Keratinocyte (primary cell): ENCODE measurements around the gene RAB12. TPM values are rescaled to one million over a fixed set of nuclear protein-coding genes. Genes with fewer than 3 reads are reported as not detected.

Source experiments
- DNase-seq: peaks from one replicate; pipeline ENCODE4 v3.0.0-alpha.2; 2011; ENCODE audit warnings: low read depth, missing footprints, low spot score
- FAIRE-seq: peaks from 2 replicates; lab custom pipeline; 2011; peaks lifted over from hg19 to GRCh38; lab: Jason Lieb, UNC
- H2AFZ ChIP-seq: 2 replicates; pipeline ENCODE4 v1.6.0; 2012; ENCODE audit warnings: low read length, control low read depth, inconsistent platforms; ENCODE audit not compliant: control insufficient read depth
- H3K27ac ChIP-seq: 2 replicates; pipeline ENCODE4 v1.5.1; 2011; ENCODE audit warnings: low read length; ENCODE audit not compliant: control insufficient read depth, insufficient read depth
- H3K27me3 ChIP-seq: 3 replicates; pipeline ENCODE4 v1.6.0; 2011; ENCODE audit warnings: low read length; ENCODE audit not compliant: control insufficient read depth, insufficient read depth; ENCODE audit errors: extremely low read depth
- H3K36me3 ChIP-seq, 2 experiments: 2 replicates in 1 of 2; 3 replicates in 1 of 2; pipeline ENCODE4 v1.5.1; 2011; ENCODE audit warnings: low read length in 2 of 2, mild to moderate bottlenecking in 1 of 2; ENCODE audit not compliant: control insufficient read depth in 2 of 2, insufficient read depth in 2 of 2; ENCODE audit errors: extremely low read depth in 1 of 2
- H3K4me1 ChIP-seq: 3 replicates; pipeline ENCODE4 v1.5.1; 2011; ENCODE audit warnings: low read length; ENCODE audit not compliant: control insufficient read depth, insufficient read depth; ENCODE audit errors: extremely low read depth
- H3K4me2 ChIP-seq: 3 replicates; pipeline ENCODE4 v1.6.0; 2011; ENCODE audit warnings: low read depth, low read length; ENCODE audit not compliant: control insufficient read depth, insufficient read depth; ENCODE audit errors: extremely low read depth
- H3K4me3 ChIP-seq, 3 experiments: fragments of 200-600 bp in 1 of 3; sonication (generic) in 1 of 3; 2 replicates in 2 of 3; 3 replicates in 1 of 3; pipeline ENCODE4 v1.5.1; 2011 to 2016; ENCODE audit warnings: low read length in 3 of 3, mild to moderate bottlenecking in 3 of 3, control low read depth in 2 of 3, inconsistent platforms in 1 of 3, low read depth in 1 of 3, mixed read lengths in 1 of 3, mixed run types in 1 of 3, moderate library complexity in 1 of 3; ENCODE audit not compliant: control insufficient read depth in 2 of 3, insufficient read depth in 2 of 3; ENCODE audit errors: extremely low read depth in 1 of 3
- H3K79me2 ChIP-seq: 2 replicates; pipeline ENCODE4 v1.6.0; 2012; ENCODE audit warnings: low read length; ENCODE audit not compliant: control insufficient read depth, insufficient read depth
- H3K9ac ChIP-seq: 3 replicates; pipeline ENCODE4 v1.6.0; 2011; ENCODE audit warnings: low read length; ENCODE audit not compliant: control insufficient read depth, insufficient read depth; ENCODE audit errors: extremely low read depth
- H3K9me1 ChIP-seq: 3 replicates; pipeline ENCODE4 v1.6.0; 2011; ENCODE audit warnings: low read length; ENCODE audit not compliant: control insufficient read depth, insufficient read depth; ENCODE audit errors: extremely low read depth
- H3K9me3 ChIP-seq: 2 replicates; pipeline ENCODE4 v1.5.1; 2012; ENCODE audit warnings: low read depth, low read length; ENCODE audit not compliant: control insufficient read depth
- H4K20me1 ChIP-seq: 3 replicates; pipeline ENCODE4 v1.6.0; 2011; ENCODE audit warnings: low read length; ENCODE audit not compliant: control insufficient read depth, insufficient read depth; ENCODE audit errors: extremely low read depth
- CTCF ChIP-seq, 3 experiments: IDR thresholded peaks in 1 of 3; conservative IDR thresholded peaks in 1 of 3; optimal IDR thresholded peaks in 1 of 3; 2 replicates in 2 of 3; 3 replicates in 1 of 3; pipeline versions ENCODE3 to v1.5.1; 2011; ENCODE audit warnings: low read length in 3 of 3, mild to moderate bottlenecking in 3 of 3, moderate library complexity in 2 of 3, control low read depth in 1 of 3, inconsistent platforms in 1 of 3; ENCODE audit not compliant: insufficient read depth in 2 of 3; ENCODE audit errors: extremely low read depth in 1 of 3
- EZH2 ChIP-seq: IDR thresholded peaks from one replicate; pipeline ENCODE4 v1.6.1; 2012; ENCODE audit warnings: inconsistent platforms, mild to moderate bottlenecking, low read length, moderate library complexity
- dilution Hi-C: fragments of 300-500 bp; cut with MboI; formaldehyde crosslinking; loops from one replicate; pipeline ENCODE4 v1.7.0; 2020; ENCODE audit warnings: low sequenced_read_pairs; ENCODE audit not compliant: extremely low pct_ligation_motif_present
- polyA plus RNA-seq, 5 experiments: library from polyadenylated mRNA; depleted of rRNA in 3 of 5; stranded (reverse) in 3 of 5; stranded (forward) in 1 of 5; unstranded in 1 of 5; fragments of >200 nt; gene quantifications; 1 replicate in 1 of 5; 2 replicates in 3 of 5; 3 replicates in 1 of 5; pipeline versions ENCODE4 v1.2.1 to v1.2.3, GENCODE V29; 2011 to 2012; ENCODE audit warnings: missing spikeins in 2 of 5, low read depth in 1 of 5, low replicate concordance in 1 of 5

The RAB12 gene
- polyA plus RNA-seq, 1 donor (not counting 4 experiments of a cell fraction or from before 2014, with no cell fraction given): 46.4 TPM

- TF ChIP-seq EZH2 (no peak), CTCF (optimal IDR thresholded peaks at IDR 0.05 in 1 of 3, IDR thresholded peaks at IDR 0.05 in 1 of 3, conservative IDR thresholded peaks at IDR 0.05 in 1 of 3; ENCODE audit: extremely low read depth in 1 of 3, insufficient read depth in 2 of 3, low read length in 3 of 3) (no peak)
- no peaks in the 10 kb centered on the region for H3K79me2 ChIP-seq
- H3K9me3 ChIP-seq: no peaks in the 10 kb centered on the region
- H3K27me3 ChIP-seq: no peaks in the 10 kb centered on the region
- dilution Hi-C loops: no loop called here
- H3K9me1 ChIP-seq: no peaks in the 10 kb centered on the region
- no peak overlapping the region for H2AFZ ChIP-seq
- no peak overlapping the region for H3K4me3 ChIP-seq
- H3K36me3 ChIP-seq: no peaks in the 10 kb centered on the region
- no peak overlapping the region for H3K9ac ChIP-seq
- no peaks in the 10 kb centered on the region for H4K20me1 ChIP-seq
- DNase-seq (no peak), FAIRE-seq (no peak)
- H3K4me2 ChIP-seq: no peak overlapping the region
- H3K27ac ChIP-seq: no peak overlapping the region
- no peaks in the 10 kb centered on the region for H3K4me1 ChIP-seq
Measured at GRCh38 chr18:8595445-8595844, 13.8 kb upstream of the RAB12 start.

- Histone ChIP-seq H3K4me2 (no peak overlapping the region), H2AFZ (no peak overlapping the region), H3K4me3 (no peak overlapping the region), H4K20me1 (no peaks in the 10 kb centered on the region), H3K9me3 (no peaks in the 10 kb centered on the region), H3K9ac (no peak overlapping the region), H3K36me3 (no peaks in the 10 kb centered on the region), H3K9me1 (no peaks in the 10 kb centered on the region), H3K4me1 (no peaks in the 10 kb centered on the region), H3K27me3 (no peaks in the 10 kb centered on the region), H3K27ac (no peak overlapping the region), H3K79me2 (no peaks in the 10 kb centered on the region)
- no peak for FAIRE-seq
- dilution Hi-C loops: no loop called here
- DNase-seq: no peak
- no peak for TF ChIP-seq EZH2
- no peak for TF ChIP-seq CTCF (optimal IDR thresholded peaks at IDR 0.05 in 1 of 3, IDR thresholded peaks at IDR 0.05 in 1 of 3, conservative IDR thresholded peaks at IDR 0.05 in 1 of 3; ENCODE audit: extremely low read depth in 1 of 3, insufficient read depth in 2 of 3, low read length in 3 of 3)
Measured at GRCh38 chr18:8601277-8602032, 7.8 kb upstream of the RAB12 start.
